HCT116 (cell line): Measurements from ENCODE around the gene GRIK4.

Experiments
- EZH2 ChIP-seq: fragments of 200-600 bp; sonication (generic); IDR thresholded peaks from 2 replicates; pipeline ENCODE4 v1.6.1; 2017; ENCODE audit warnings: antibody characterized with exemption, mixed run types
- SIN3A ChIP-seq: IDR thresholded peaks from 2 replicates; pipeline ENCODE4 v1.6.1; 2012; ENCODE audit warnings: low read depth

- TF ChIP-seq SIN3A, result no peak
- no peak for TF ChIP-seq EZH2
Observed at GRCh38 chr11:120766318-120766717, 254.8 kb downstream of the GRIK4 start.
